T47D (cell line): ENCODE results near the gene EDC4.

Experiments
- DNase-seq, 2 experiments: peaks; one replicate each; pipeline versions ENCODE4 v3.0.0 to v3.0.0-alpha.2; 2011 to 2012; ENCODE audit warnings: low read depth in 1 of 2, low spot score in 1 of 2
- JUND ChIP-seq: IDR thresholded peaks from 2 replicates; pipeline ENCODE4 v1.6.1; 2012; ENCODE audit warnings: low read depth
- in situ Hi-C: cut with HindIII; loops from 2 replicates; pipeline ENCODE4 v1.10.0; 2016; ENCODE audit warnings: low sequenced_read_pairs, low pct_unique_long_range_greater_than_20kb

Gene EDC4

DNA sequence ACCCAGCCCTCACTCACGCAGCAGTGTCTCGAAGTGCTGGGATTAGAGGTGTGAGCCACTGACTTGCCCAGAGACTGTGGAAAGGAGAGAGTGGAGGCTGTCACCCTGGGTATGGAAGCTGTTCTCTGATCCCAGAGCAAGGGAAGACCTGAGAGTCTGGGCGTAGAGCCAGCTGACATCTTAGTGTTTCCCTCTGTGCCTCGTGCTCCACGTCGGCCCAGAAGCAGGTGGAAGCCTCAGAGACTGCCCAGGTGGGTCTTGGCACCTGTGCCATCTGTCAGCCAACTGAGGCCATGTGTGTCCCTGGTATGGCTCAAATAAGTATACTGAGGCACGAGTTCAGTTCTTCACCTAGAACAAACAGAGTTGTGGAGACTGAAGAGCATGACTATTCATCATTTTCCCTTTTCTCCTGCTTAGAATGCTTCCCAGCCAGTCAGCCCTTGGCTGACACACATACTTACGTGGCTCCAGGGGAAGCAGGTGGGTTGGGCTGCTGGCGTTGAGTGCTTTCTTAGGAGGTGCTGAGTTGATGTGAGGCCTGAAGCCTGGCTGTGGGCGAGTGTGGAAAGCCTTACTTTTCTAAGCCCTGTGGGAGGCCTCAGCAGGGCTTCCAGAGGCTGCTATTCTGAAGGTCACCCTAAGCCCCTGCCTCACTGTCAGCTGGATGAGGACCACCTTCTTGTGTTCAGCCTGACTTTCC lies 50.7 kb downstream of the EDC4 start:
- DNase-seq, result no peak
- TF ChIP-seq JUND, result no peak
- in situ Hi-C loops, result no loop called here

DNA sequence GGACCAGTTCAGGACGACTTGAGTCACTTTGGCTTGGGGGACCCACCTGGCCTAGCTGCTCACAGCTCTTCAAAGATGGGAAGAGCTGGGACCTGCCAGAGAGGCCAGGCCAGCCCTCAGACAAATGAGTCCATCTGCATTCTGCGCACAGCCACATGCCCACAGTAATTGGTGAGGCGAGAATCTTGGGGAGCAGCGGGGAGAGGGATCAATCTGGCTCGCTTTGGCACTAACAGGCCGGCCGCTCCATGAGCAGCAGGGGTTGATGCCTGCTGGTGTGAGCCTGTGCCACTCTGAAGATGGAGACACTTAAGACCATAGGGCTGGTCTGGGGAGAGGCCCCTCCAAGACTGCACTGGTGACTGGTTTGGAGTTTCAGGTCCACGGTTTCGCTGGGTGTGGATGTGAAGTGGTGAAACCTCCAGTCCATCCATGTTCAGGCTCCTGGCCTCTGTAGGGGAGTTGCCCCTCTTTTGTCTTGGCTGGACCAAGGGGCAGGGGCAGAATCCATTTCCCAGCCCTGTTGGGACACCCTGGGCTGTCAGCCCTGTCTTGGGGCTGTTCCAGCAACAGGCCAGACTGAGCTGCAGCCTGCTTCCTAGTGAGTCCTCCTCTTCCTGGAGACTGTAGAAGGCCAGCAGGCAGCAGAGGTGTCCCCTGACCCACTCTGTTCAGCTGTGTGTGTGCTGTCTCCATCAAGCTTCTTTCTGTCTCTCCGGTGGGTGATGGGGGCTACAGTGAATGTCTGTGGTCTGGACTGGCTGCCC lies 51.5 kb downstream of the EDC4 start:
- in situ Hi-C loops, result no loop called here
- no peak for DNase-seq
- TF ChIP-seq JUND, result no peak

DNA sequence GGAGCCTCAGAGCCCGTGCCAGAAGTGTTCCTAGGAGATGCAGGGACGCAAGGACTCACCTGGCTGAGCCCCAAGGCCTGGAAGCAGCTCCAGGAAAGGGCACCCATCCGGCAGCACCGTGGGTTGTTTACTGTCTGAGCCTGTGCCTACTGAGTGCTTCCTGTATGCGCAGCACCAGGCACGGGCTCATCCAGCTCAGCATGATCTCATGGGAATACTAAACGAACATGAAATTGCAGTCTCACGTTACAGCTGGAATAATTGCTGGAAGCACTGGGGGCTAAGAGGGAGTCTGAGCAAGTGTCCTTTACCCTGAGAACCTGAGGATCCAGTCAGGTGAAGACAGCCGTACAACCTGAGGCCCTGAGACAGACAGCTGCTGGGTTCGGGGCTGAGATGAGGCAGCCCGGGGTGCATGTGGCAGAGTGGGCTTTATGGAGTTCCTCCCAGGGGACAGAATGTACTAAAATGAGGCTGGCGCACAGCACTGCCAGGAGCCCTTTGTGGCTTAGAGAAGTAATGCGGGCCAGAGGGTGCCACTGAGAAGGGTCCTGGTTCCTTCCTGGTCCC lies 53.4 kb downstream of the EDC4 start:
- no peak for TF ChIP-seq JUND
- in situ Hi-C loops, result no loop called here
- peak; percentile 66 to 76 for DNase-seq

DNA sequence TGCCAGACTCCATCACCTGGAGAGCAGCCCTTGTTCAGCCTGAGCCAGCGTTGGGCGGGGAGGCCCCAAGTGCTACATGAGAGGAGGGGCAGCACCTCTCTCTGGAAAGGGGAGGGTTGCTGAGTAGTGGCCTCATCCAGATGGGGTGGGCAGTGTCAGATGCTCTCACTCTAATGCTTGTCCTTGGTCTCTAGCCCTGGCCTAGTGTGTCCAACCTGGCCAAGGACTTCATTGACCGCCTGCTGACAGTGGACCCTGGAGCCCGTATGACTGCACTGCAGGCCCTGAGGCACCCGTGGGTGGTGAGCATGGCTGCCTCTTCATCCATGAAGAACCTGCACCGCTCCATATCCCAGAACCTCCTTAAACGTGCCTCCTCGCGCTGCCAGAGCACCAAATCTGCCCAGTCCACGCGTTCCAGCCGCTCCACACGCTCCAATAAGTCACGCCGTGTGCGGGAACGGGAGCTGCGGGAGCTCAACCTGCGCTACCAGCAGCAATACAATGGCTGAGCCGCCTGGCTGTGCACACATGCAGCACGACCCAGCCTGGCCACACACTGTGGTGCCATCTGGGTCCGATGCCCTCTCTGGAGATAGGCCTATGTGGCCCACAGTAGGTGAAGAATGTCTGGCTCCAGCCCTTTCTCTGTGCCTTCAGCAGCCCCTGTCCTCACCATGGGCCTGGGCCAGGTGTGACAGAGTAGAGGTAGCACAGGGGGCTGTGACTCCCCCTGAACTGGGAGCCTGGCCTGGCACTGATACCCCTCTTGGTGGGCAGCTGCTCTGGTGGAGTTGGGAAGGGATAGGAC lies 54.5 kb downstream of the EDC4 start:
- in situ Hi-C loops, result no loop called here
- no peak for DNase-seq
- no peak for TF ChIP-seq JUND

DNA sequence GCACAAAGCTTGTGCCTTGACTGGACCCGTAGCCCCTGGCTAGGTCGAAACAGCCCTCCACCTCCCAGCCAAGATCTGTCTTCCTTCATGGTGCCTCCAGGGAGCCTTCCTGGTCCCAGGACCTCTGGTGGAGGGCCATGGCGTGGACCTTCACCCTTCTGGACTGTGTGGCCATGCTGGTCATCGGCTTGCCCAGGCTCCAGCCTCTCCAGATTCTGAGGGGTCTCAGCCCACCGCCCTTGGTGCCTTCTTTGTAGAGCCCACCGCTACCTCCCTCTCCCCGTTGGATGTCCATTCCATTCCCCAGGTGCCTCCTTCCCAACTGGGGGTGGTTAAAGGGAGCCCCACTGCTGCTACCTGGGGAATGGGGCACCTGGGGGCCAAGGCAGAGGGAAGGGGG lies 55.3 kb downstream of the EDC4 start:
- TF ChIP-seq JUND, result no peak
- in situ Hi-C loops, result no loop called here
- no peak for DNase-seq

DNA sequence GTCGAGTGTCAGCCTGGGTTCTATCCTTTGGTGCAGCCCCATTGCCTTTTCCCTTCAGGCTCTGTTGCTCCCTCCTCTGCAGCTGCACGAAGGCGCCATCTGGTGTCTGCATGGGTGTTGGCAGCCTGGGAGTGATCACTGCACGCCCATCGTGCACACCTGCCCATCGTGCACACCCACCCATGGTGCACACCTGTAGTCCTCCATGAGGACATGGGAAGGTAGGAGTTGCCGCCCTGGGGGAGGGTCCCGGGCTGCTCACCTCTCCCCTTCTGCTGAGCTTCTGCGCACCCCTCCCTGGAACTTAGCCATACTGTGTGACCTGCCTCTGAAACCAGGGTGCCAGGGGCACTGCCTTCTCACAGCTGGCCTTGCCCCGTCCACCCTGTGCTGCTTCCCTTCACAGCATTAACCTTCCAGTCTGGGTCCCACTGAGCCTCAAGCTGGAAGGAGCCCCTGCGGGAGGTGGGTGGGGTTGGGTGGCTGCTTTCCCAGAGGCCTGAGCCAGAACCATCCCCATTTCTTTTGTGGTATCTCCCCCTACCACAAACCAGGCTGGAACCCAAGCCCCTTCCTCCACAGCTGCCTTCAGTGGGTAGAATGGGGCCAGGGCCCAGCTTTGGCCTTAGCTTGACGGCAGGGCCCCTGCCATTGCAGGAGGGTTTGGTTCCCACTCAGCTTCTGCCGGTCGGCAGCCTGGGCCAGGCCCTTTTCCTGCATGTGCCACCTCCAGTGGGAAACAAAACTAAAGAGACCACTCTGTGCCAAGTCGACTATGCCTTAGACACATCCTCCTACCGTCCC lies 55.9 kb downstream of the EDC4 start:
- DNase-seq, result peak; percentile 79 to 88
- in situ Hi-C loops, result no loop called here
- no peak for TF ChIP-seq JUND

DNA sequence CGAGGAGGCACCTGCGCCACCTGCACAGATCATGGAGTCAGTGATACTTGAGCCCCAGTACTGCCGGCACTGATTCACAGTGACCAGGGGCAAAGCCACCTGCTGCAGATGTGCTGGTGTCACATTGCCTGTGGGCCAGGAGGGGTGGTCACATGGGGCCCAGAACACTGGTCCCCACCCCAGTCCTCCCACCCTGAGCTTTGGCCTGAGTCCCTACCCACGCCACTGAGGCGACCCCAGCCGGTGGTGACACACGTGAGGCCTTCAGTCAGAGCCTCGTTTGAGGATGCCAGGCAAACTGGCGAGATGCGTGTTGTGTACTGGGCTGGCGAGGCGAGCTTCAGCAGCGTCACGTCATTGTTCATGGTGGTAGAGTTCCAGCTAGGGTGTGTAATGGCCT lies 57.3 kb downstream of the EDC4 start:
- TF ChIP-seq JUND, result no peak
- in situ Hi-C loops, result no loop called here
- DNase-seq, result no peak

DNA sequence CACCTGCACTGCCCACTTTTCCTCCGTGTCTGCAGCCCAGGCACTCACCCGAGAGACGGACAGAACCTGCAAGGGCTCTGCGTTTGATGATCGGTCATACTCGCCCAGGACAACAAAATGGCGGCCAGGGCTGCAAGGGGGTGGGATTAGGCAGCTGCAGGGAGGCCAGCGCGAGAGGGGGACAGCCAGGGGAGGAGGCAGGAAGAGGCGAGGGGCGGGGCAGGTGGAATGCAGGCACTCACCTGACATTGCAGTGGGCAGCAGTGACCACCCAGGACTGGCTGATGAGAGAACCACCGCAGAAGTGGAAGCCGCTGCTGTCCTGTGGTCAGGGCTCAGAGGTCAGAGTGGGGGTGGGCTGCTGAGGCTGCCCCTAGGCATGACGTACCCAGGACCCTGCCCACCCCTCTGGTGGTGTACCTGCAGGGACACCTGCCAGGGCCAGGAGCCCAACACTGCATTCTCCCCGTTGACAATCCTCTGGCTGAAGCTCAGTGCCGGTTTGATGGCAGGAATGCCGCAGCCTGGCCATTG lies 57.9 kb downstream of the EDC4 start:
- in situ Hi-C loops, result no loop called here
- no peak for TF ChIP-seq JUND
- no peak for DNase-seq
